ENCODE results near the gene DPH2. TPM values are rescaled to one million over a fixed set of nuclear protein-coding genes. Genes with fewer than 3 reads are reported as not detected.

DPH2 gene
- total RNA-seq, 2 experiments from 2014 or later = 10.3 to 12.0 TPM

- Mint-ChIP-seq H3K9me3 (no peaks in the 10 kb centered on the region), H3K36me3 (ENCODE audit: low read depth) (peaks cover 45% of the 10 kb centered on the region), H3K27me3 (no peaks in the 10 kb centered on the region), H3K4me3 (no peak overlapping the region), H3K4me1 (ENCODE audit: low read depth) (no peaks in the 10 kb centered on the region), H3K27ac (no peak overlapping the region)
- Histone ChIP-seq H3K27ac (ENCODE audit: low read depth in 1 of 2, low read length in 2 of 2) (no peak overlapping the region), H3K36me3 (ENCODE audit: insufficient read depth, low read length) (peaks cover 49% of the 10 kb centered on the region), H3K27me3 (ENCODE audit: control insufficient read depth in 1 of 2, insufficient read depth in 2 of 2, low read length in 2 of 2) (no peaks in the 10 kb centered on the region), H3K9me3 (ENCODE audit: control insufficient read depth in 1 of 2, insufficient read depth in 1 of 2, low read length in 2 of 2) (no peaks in the 10 kb centered on the region), H3K4me1 (ENCODE audit: insufficient read depth, low read length) (no peaks in the 10 kb centered on the region), H3K4me3 (ENCODE audit: low read length) (no peak overlapping the region)
- intact Hi-C loops (cut with DNase I, micrococcal nuclease) = no loop called here
- no peak for TF ChIP-seq CTCF (IDR thresholded peaks at IDR 0.05)
- CTCF ChIA-PET = no interaction called here
- POLR2A ChIA-PET = no interaction called here
- ATAC-seq (ENCODE audit: poor library complexity) = no peak
- no peak for DNase-seq
Observed at GRCh38 chr1:43958351-43959255, 11.2 kb upstream of the DPH2 start.

GRCh38 chr1:43960798-43961197 is 9.0 kb upstream of the DPH2 start:
- no peak overlapping the region for H3K27ac Mint-ChIP-seq
- no peak for ATAC-seq (ENCODE audit: poor library complexity)
- intact Hi-C loops (cut with DNase I, micrococcal nuclease) = no loop called here
- Histone ChIP-seq H3K36me3 (ENCODE audit: insufficient read depth, low read length) (peaks cover 57% of the 10 kb centered on the region), H3K27me3 (ENCODE audit: control insufficient read depth in 1 of 2, insufficient read depth in 2 of 2, low read length in 2 of 2) (no peaks in the 10 kb centered on the region), H3K27ac (ENCODE audit: low read depth in 1 of 2, low read length in 2 of 2) (no peak overlapping the region), H3K4me1 (ENCODE audit: insufficient read depth, low read length) (no peaks in the 10 kb centered on the region), H3K9me3 (ENCODE audit: control insufficient read depth in 1 of 2, insufficient read depth in 1 of 2, low read length in 2 of 2) (no peaks in the 10 kb centered on the region), H3K4me3 (ENCODE audit: low read length) (no peak overlapping the region)
- CTCF ChIA-PET = no interaction called here
- POLR2A ChIA-PET = no interaction called here
- no peak overlapping the region for H3K4me3 Mint-ChIP-seq
- H3K4me1 Mint-ChIP-seq (ENCODE audit: low read depth) = no peaks in the 10 kb centered on the region
- no peak for TF ChIP-seq CTCF (IDR thresholded peaks at IDR 0.05)
- no peaks in the 10 kb centered on the region for H3K9me3 Mint-ChIP-seq
- H3K27me3 Mint-ChIP-seq = no peaks in the 10 kb centered on the region
- DNase-seq = no peak
- H3K36me3 Mint-ChIP-seq (ENCODE audit: low read depth) = peaks cover 45% of the 10 kb centered on the region

GRCh38 chr1:43961692-43962091 is 8.1 kb upstream of the DPH2 start:
- H3K36me3 ChIP-seq (ENCODE audit: insufficient read depth, low read length) = peaks cover 52% of the 10 kb centered on the region
- no peak for TF ChIP-seq CTCF (IDR thresholded peaks at IDR 0.05)
- no peaks in the 10 kb centered on the region for H3K9me3 Mint-ChIP-seq
- no peak overlapping the region for H3K4me3 ChIP-seq (ENCODE audit: low read length)
- intact Hi-C loops (cut with DNase I, micrococcal nuclease) = no loop called here
- no peak overlapping the region for H3K27ac ChIP-seq (ENCODE audit: low read depth in 1 of 2, low read length in 2 of 2)
- H3K27me3 Mint-ChIP-seq = no peaks in the 10 kb centered on the region
- H3K4me1 ChIP-seq (ENCODE audit: insufficient read depth, low read length) = no peaks in the 10 kb centered on the region
- peaks cover 41% of the 10 kb centered on the region for H3K36me3 Mint-ChIP-seq (ENCODE audit: low read depth)
- CTCF ChIA-PET = no interaction called here
- POLR2A ChIA-PET = no interaction called here
- H3K9me3 ChIP-seq (ENCODE audit: control insufficient read depth in 1 of 2, insufficient read depth in 1 of 2, low read length in 2 of 2) = no peaks in the 10 kb centered on the region
- H3K27ac Mint-ChIP-seq = no peak overlapping the region
- H3K27me3 ChIP-seq (ENCODE audit: control insufficient read depth in 1 of 2, insufficient read depth in 2 of 2, low read length in 2 of 2) = no peaks in the 10 kb centered on the region
- no peak for DNase-seq
- no peak for ATAC-seq (ENCODE audit: poor library complexity)
- H3K4me3 Mint-ChIP-seq = no peak overlapping the region
- no peaks in the 10 kb centered on the region for H3K4me1 Mint-ChIP-seq (ENCODE audit: low read depth)

All from CD4-positive, alpha-beta T cell (primary cell).